Astrocyte (in vitro differentiated cells and primary cell): ENCODE measurements around the gene AARS2.

Experiments used
- EZH2 ChIP-seq: IDR thresholded peaks from 2 replicates; pipeline ENCODE4 v1.6.1; 2012; ENCODE audit warnings: mild to moderate bottlenecking, low read length, inconsistent platforms; ENCODE audit not compliant: insufficient read depth
- TF ChIP-seq, protein P1 (sequence below): IDR thresholded peaks from 2 replicates; pipeline ENCODE4 v1.5.1; 2011; ENCODE audit warnings: low read depth, mild to moderate bottlenecking, inconsistent platforms, low read length, moderate library complexity; ENCODE audit not compliant: insufficient read depth

DNA sequence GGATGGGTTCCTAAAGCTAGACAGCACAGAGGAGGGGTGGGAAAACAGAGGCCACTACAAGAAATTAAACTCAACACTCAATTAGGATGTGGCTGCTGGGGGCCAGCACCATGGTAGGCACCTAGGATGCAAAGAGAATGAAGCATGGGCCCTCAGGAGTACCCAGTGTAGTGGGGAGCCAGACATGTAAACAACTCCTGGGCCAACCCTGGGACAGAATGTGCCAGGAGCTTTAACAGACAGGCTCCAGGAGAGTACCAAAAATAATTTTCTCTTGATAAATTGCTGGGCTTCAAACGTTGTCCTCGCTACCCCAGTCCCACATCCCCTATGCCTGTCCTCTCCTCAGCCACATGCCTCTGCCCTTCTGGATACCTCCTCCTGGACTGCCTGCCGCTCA is 41.2 kb downstream of the AARS2 start:
- TF ChIP-seq, protein P1, sequence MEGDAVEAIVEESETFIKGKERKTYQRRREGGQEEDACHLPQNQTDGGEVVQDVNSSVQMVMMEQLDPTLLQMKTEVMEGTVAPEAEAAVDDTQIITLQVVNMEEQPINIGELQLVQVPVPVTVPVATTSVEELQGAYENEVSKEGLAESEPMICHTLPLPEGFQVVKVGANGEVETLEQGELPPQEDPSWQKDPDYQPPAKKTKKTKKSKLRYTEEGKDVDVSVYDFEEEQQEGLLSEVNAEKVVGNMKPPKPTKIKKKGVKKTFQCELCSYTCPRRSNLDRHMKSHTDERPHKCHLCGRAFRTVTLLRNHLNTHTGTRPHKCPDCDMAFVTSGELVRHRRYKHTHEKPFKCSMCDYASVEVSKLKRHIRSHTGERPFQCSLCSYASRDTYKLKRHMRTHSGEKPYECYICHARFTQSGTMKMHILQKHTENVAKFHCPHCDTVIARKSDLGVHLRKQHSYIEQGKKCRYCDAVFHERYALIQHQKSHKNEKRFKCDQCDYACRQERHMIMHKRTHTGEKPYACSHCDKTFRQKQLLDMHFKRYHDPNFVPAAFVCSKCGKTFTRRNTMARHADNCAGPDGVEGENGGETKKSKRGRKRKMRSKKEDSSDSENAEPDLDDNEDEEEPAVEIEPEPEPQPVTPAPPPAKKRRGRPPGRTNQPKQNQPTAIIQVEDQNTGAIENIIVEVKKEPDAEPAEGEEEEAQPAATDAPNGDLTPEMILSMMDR, result no peak
- TF ChIP-seq EZH2, result no peak
